Neural cell (in vitro differentiated cells): Measurements from ENCODE around the gene CDKN3. TPM values are rescaled to one million over a fixed set of nuclear protein-coding genes. Genes with fewer than 3 reads are reported as not detected.
"Not testable (repeated sequence)": the region's sequence is repeated elsewhere in the genome, so short reads cannot be mapped to it uniquely, and the experiment has no call there.

Experiments used
- H2AFZ ChIP-seq: fragments of 200-600, 300-800 bp; sonication (generic), shearing (Covaris generic); 2 replicates; pipeline ENCODE4 v1.6.0; 2014; ENCODE audit warnings: low read depth, mild to moderate bottlenecking, antibody characterized with exemption, low read length, moderate library complexity
- H3F3A ChIP-seq: fragments of 200-600 bp; shearing (Covaris generic); 2 replicates; pipeline ENCODE4 v1.6.1; 2016; ENCODE audit warnings: mild to moderate bottlenecking, moderate library complexity, mixed read lengths, antibody characterized with exemption, low read length; ENCODE audit not compliant: insufficient read depth, poor library complexity, severe bottlenecking
- H3K27ac ChIP-seq: fragments of 200-600, 300-800 bp; sonication (generic), shearing (Covaris generic); 2 replicates; pipeline ENCODE4 v1.5.1; 2014; ENCODE audit warnings: mild to moderate bottlenecking, low read length, moderate library complexity
- H3K27me3 ChIP-seq: fragments of 300-800, 200-600 bp; sonication (generic), shearing (Covaris generic); 2 replicates; pipeline ENCODE4 v1.6.0; 2014; ENCODE audit warnings: mild to moderate bottlenecking, low read depth, low read length, moderate library complexity; ENCODE audit not compliant: insufficient read depth
- H3K36me3 ChIP-seq: fragments of 300-800, 200-600 bp; sonication (generic), shearing (Covaris generic); 2 replicates; pipeline ENCODE4 v1.5.1; 2014; ENCODE audit warnings: mild to moderate bottlenecking, antibody characterized with exemption, low read length, moderate library complexity; ENCODE audit not compliant: insufficient read depth
- H3K4me2 ChIP-seq: fragments of 300-800, 200-600 bp; sonication (generic), shearing (Covaris generic); 2 replicates; pipeline ENCODE4 v1.6.0; 2014; ENCODE audit warnings: mild to moderate bottlenecking, low read length
- H3K4me3 ChIP-seq: fragments of 300-800, 200-600 bp; sonication (generic), shearing (Covaris generic); 2 replicates; pipeline ENCODE4 v1.5.1; 2014; ENCODE audit warnings: mild to moderate bottlenecking, low read length, moderate library complexity
- H3K79me2 ChIP-seq: fragments of 200-600 bp; shearing (Covaris generic); replicated peaks from 2 replicates; pipeline ENCODE4 v1.6.0; 2014; ENCODE audit warnings: mild to moderate bottlenecking, low read length, moderate library complexity; ENCODE audit not compliant: insufficient read depth
- H3K9ac ChIP-seq: fragments of 300-800, 200-600 bp; sonication (generic), shearing (Covaris generic); 2 replicates; pipeline ENCODE4 v1.6.1; 2016; ENCODE audit warnings: mild to moderate bottlenecking, low read length, mixed read lengths
- H3K9me2 ChIP-seq: fragments of 200-600 bp; shearing (Covaris generic); 2 replicates; pipeline ENCODE4 v1.6.1; 2016; ENCODE audit warnings: mild to moderate bottlenecking, low read length, mixed read lengths; ENCODE audit not compliant: insufficient read depth
- H3K9me3 ChIP-seq: fragments of 200-600, 300-800 bp; sonication (generic), shearing (Covaris generic); 2 replicates; pipeline ENCODE4 v1.6.1; 2016; ENCODE audit warnings: mild to moderate bottlenecking, mixed run types, low read length, moderate library complexity, mixed read lengths
- H4K20me1 ChIP-seq: fragments of 200-600 bp; shearing (Covaris generic); 2 replicates; pipeline ENCODE4 v1.6.1; 2016; ENCODE audit warnings: mild to moderate bottlenecking, mixed run types; ENCODE audit not compliant: insufficient read depth
- CTCF ChIP-seq: fragments of 450-650 bp; IDR thresholded peaks from 2 replicates; pipeline ENCODE4 v1.5.1; 2014; ENCODE audit warnings: antibody characterized with exemption, mild to moderate bottlenecking, moderate library complexity; ENCODE audit not compliant: poor library complexity, severe bottlenecking
- EP300 ChIP-seq: fragments of 450-650 bp; conservative IDR thresholded peaks from 2 replicates; pipeline ENCODE4 v1.6.1; 2014; ENCODE audit warnings: antibody characterized with exemption, mild to moderate bottlenecking, moderate library complexity; ENCODE audit not compliant: poor library complexity, severe bottlenecking
- EZH2 ChIP-seq: fragments of 200-600, 300-800 bp; shearing (Covaris generic), sonication (generic); IDR thresholded peaks from 2 replicates; pipeline ENCODE4 v1.6.1; 2014; ENCODE audit warnings: antibody characterized with exemption, low read length, borderline replicate concordance, mild to moderate bottlenecking; ENCODE audit not compliant: insufficient read depth, poor library complexity, severe bottlenecking
- MXI1 ChIP-seq: fragments of 450-650 bp; conservative IDR thresholded peaks from 2 replicates; pipeline ENCODE4 v1.6.1; 2014; ENCODE audit warnings: antibody characterized with exemption, mild to moderate bottlenecking; ENCODE audit not compliant: poor library complexity, severe bottlenecking
- POLR2AphosphoS5 ChIP-seq: IDR thresholded peaks from 2 replicates; pipeline ENCODE4 v1.6.1; 2012
- RAD21 ChIP-seq: fragments of 450-650 bp; conservative IDR thresholded peaks from 2 replicates; pipeline ENCODE4 v1.6.1; 2014; ENCODE audit warnings: antibody characterized with exemption, mild to moderate bottlenecking, moderate library complexity
- REST ChIP-seq: IDR thresholded peaks from 2 replicates; pipeline ENCODE4 v1.6.1; 2012; ENCODE audit warnings: borderline replicate concordance
- SMC3 ChIP-seq: fragments of 450-650 bp; conservative IDR thresholded peaks from 2 replicates; pipeline ENCODE4 v1.6.1; 2014; ENCODE audit warnings: antibody characterized with exemption, mild to moderate bottlenecking, moderate library complexity; ENCODE audit not compliant: poor library complexity
- TAF1 ChIP-seq: IDR thresholded peaks from 2 replicates; pipeline ENCODE4 v1.6.1; 2012; ENCODE audit warnings: low read depth
- polyA plus RNA-seq: library from polyadenylated mRNA; depleted of rRNA; stranded (reverse); fragments of >200 nt; gene quantifications from 2 replicates; pipeline ENCODE4 v1.2.3, GENCODE V29; 2014

CDKN3 gene
- polyA plus RNA-seq, 1 donor from 2014 or later = 5.9 TPM

GRCh38 chr14:54435500-54435981 lies 38.7 kb downstream of the CDKN3 start:
- Histone ChIP-seq H3K4me3 (no peak overlapping the region), H3K9ac (no peak overlapping the region), H3K4me2 (no peak overlapping the region), H3K36me3 (peaks cover 3% of the 10 kb centered on the region), H3K27me3 (no peaks in the 10 kb centered on the region), H4K20me1 (no peaks in the 10 kb centered on the region), H3K9me2 (no peaks in the 10 kb centered on the region), H2AFZ (no peak overlapping the region), H3F3A (no peaks in the 10 kb centered on the region), H3K79me2 (peaks cover 81% of the 10 kb centered on the region), H3K27ac (no peak overlapping the region), H3K9me3 (no peaks in the 10 kb centered on the region)
- no peak for TF ChIP-seq REST
- TF ChIP-seq MXI1 = no peak
- TF ChIP-seq SMC3 = no peak
- no peak for TF ChIP-seq EP300
- no peak for TF ChIP-seq RAD21
- no peak for TF ChIP-seq EZH2
- no peak for TF ChIP-seq POLR2AphosphoS5
- TF ChIP-seq CTCF = no peak
- no peak for TF ChIP-seq TAF1

GRCh38 chr14:54437954-54438353 lies 41.1 kb downstream of the CDKN3 start:
- not testable (repeated sequence) for H3K9ac ChIP-seq, H3K9me3 ChIP-seq, H3K36me3 ChIP-seq, H2AFZ ChIP-seq, H3K4me3 ChIP-seq, H4K20me1 ChIP-seq, H3K27me3 ChIP-seq, H3K9me2 ChIP-seq, H3K4me2 ChIP-seq, H3K27ac ChIP-seq, H3F3A ChIP-seq
- H3K79me2 ChIP-seq = peaks cover 68% of the 10 kb centered on the region

DNA sequence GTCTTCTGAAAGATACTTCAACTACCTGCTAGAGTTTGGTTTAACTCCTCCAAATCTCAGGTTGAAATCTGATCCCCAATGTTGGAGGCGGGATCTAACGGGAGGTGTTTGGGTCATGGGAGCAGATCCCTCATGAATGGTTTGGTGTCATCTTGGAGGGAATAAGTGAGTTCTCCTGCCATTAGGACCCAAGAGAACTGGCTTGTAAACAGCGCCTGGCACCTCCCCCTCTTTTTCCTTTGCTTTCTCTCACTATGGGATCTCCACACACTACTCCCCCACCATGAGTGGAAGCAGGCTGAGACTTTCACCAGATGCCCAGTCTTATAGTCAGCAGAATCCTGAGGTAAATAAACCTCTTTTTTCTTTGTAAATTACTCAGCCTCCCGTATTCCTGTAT lies 41.9 kb downstream of the CDKN3 start:
- H3K4me2 ChIP-seq = no peak overlapping the region

More for the DNA sequence above, 41.9 kb downstream of the CDKN3 start:
- no peaks in the 10 kb centered on the region for H3K9me3 ChIP-seq
- H2AFZ ChIP-seq = no peak overlapping the region
- no peaks in the 10 kb centered on the region for H3K27me3 ChIP-seq
- no peak overlapping the region for H3K27ac ChIP-seq
- peaks cover 3% of the 10 kb centered on the region for H3K36me3 ChIP-seq
- H3K79me2 ChIP-seq = peaks cover 61% of the 10 kb centered on the region
- H4K20me1 ChIP-seq = no peaks in the 10 kb centered on the region
- no peaks in the 10 kb centered on the region for H3F3A ChIP-seq
- no peak for TF ChIP-seq POLR2AphosphoS5
- TF ChIP-seq MXI1 = no peak
- TF ChIP-seq REST = no peak
- TF ChIP-seq RAD21 = no peak
- TF ChIP-seq SMC3 = no peak
- no peak for TF ChIP-seq CTCF
- no peak for TF ChIP-seq TAF1
- no peak for TF ChIP-seq EP300
- no peak for TF ChIP-seq EZH2
- no peak overlapping the region for H3K9ac ChIP-seq
- H3K4me3 ChIP-seq = no peak overlapping the region
- H3K9me2 ChIP-seq = no peaks in the 10 kb centered on the region
